H54 (cell line): Measurements from ENCODE around the gene NELFCD.
A peak's percentile ranks its signal among the peaks of the same experiment; 100 is the strongest.
"Not testable (repeated sequence)": the region's sequence is repeated elsewhere in the genome, so short reads cannot be mapped to it uniquely, and the experiment has no call there.

Experiments
- DNase-seq: peaks from one replicate; pipeline ENCODE4 v3.0.0; 2011; ENCODE audit warnings: low spot score, mixed read lengths; ENCODE audit not compliant: insufficient read length
- FAIRE-seq: peaks from 3 replicates; lab custom pipeline; 2011; peaks lifted over from hg19 to GRCh38; lab: Jason Lieb, UNC
- POLR2A ChIP-seq: IDR thresholded peaks from 2 replicates; pipeline ENCODE4 v1.6.1; 2011; ENCODE audit warnings: low read depth, mild to moderate bottlenecking, low read length

The NELFCD gene

GRCh38 chr20:58980711-58981627 is at the start of gene NELFCD:
Gene NELFCD, plus strand, starts transcription at chr20:58981256. Its CDS starts 54 bp downstream, at chr20:58981310.
- DNase-seq (peak; percentile 92), FAIRE-seq (no peak)
- TF ChIP-seq POLR2A = peak; percentile 90

GRCh38 chr20:58932170-58932569 is 48.9 kb upstream of the NELFCD start:
- FAIRE-seq (no peak), DNase-seq (no peak)
- TF ChIP-seq POLR2A = no peak

GRCh38 chr20:58938078-58938477 is 43.0 kb upstream of the NELFCD start:
- no peak for DNase-seq
- no peak for TF ChIP-seq POLR2A
- FAIRE-seq = no peak

GRCh38 chr20:58938541-58938940 is 42.5 kb upstream of the NELFCD start:
- DNase-seq = no peak
- FAIRE-seq = no peak
- no peak for TF ChIP-seq POLR2A

DNA sequence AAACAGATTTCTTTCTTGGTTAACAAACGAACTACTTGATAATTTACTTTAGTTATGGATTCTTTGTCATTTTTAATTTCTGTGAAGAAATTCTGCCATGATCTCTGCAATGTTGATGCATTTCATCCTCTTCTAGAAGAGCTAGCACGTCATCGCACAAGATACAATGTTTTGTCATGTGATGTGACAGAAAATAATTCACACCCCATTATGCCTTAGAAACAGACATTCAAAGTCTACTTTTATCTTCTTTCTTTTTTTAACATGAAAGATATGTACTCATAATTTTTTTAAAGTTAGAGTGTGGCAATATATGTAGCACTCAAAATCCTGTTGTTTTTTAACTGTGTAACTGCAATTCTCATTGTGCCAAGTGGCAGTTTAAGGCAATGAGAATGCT is 39.6 kb upstream of the NELFCD start:
- FAIRE-seq = no peak
- DNase-seq = no peak
- TF ChIP-seq POLR2A = no peak

DNA sequence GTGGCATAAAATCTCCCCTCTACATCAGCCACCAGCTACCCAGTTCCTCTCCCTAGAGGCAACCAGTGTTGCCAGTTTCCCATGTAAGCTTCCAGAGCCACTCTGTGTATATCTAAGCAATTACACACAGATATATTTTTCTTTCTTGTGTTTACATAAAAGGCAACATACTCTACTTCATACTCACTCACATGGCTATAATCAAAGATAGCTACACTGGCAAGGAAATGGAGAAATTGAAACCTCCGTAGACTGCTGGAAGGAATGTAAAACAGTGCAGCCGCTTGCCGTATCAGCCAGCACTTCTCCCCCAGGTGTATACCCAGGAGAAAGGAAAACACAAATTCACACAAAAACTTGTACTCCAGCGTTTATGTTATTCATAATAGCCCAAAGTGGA is 38.5 kb upstream of the NELFCD start:
- no peak for DNase-seq

GRCh38 chr20:58944610-58945009 is 36.4 kb upstream of the NELFCD start:
- FAIRE-seq = no peak
- DNase-seq = no peak
- TF ChIP-seq POLR2A = no peak

More for the DNA sequence above, 38.5 kb upstream of the NELFCD start:
- no peak for FAIRE-seq
- TF ChIP-seq POLR2A = no peak

GRCh38 chr20:58945965-58946631 is 35.0 kb upstream of the NELFCD start:
- TF ChIP-seq POLR2A = no peak
- FAIRE-seq (no peak), DNase-seq (no peak)

DNA sequence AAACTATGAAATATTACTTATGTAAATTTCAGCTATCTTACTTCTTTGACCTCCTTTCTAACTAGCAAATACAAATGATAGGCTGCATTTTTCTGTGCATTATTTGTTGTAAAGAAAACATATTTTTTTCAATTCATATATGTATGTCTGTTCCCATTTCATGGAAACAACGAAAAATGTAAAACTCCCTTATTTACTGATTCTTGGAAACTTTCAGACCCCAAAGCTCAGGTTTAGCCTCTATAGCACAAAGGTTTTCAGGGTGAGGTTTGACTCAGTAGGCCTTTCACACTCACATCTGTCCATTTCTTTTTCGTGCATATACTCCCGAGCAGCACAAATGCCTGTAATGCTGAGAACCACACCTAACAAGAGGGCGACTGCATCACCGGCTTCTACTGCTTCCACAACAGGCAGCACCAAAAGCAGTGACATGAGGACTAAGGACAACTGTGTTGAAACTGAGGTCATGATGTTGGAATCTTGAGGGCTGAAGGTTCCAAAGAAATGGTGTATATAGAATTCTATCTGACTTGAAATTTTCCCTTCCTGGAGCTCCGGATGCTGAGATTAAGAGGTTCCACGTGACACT is 33.2 kb upstream of the NELFCD start:
- DNase-seq, FAIRE-seq: not testable (repeated sequence)

GRCh38 chr20:58950603-58951002 is 30.5 kb upstream of the NELFCD start:
- no peak for TF ChIP-seq POLR2A
- DNase-seq = no peak
- no peak for FAIRE-seq

GRCh38 chr20:58953050-58953449 is 28.0 kb upstream of the NELFCD start:
- no peak for FAIRE-seq
- no peak for DNase-seq
- no peak for TF ChIP-seq POLR2A

GRCh38 chr20:58956078-58956477 is 25.0 kb upstream of the NELFCD start:
- no peak for TF ChIP-seq POLR2A
- no peak for DNase-seq
- no peak for FAIRE-seq

GRCh38 chr20:58959652-58960051 is 21.4 kb upstream of the NELFCD start:
- TF ChIP-seq POLR2A = no peak
- DNase-seq (no peak), FAIRE-seq (no peak)

GRCh38 chr20:58963060-58963584 is 17.9 kb upstream of the NELFCD start:
- FAIRE-seq = no peak
- DNase-seq = no peak
- TF ChIP-seq POLR2A = no peak

DNA sequence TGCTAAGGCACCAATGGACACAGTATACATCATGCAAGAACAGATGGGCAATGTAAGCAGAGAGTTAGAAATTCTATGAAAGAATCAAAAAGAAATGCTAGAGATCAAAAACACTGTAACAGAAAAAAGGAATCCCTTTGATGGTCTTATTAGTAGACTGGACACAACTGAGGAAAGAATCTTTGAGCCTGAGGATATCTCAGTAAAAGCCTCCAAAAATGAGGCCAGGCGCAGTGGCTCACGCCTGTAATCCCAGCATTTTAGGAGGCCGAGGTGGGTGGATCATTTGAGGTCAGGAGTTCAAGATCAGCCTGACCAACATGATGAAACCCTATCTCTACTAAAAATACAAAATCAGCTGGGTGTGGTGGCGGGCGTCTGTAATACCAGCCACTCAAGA is 17.1 kb upstream of the NELFCD start:
- FAIRE-seq, DNase-seq: not testable (repeated sequence)
